Measurements from ENCODE around the gene EIF1B.
A peak's percentile ranks its signal among the peaks of the same experiment; 100 is the strongest.

EIF1B gene

DNA sequence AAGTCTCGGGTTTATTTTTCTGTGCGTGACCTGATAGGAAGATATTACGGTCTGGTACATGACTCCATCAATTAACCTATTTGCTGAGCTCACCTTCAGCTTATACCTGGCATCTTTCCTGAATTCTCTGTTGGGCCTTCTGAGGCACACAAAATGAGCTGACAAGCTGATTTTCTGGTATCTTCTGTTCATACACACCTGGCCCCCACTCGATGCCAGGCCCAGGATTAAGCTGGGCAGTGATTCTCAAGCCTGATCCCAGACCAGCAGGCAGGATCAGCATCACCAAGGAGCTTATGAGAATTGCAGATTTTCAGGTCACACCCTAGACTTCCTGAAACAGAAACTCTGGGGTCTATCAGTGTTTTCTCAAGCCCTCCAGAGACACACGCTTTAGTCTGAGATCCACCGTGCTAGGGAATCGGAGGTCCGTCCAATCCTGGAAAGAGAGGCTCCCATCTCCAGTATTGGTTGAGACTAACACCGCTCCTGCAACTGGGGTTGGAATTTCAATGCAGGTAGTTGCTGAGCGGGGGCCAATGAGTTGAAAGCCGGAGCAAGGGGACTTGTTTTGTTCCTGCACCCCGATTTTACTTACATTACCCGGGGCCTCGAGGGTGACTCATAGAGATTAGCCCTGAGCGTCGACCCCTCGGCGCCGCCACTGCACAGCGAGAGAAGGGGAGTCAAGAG, 636 bp upstream of the EIF1B start:
- DNase-seq (ENCODE audit: low spot score), result no peak

DNA sequence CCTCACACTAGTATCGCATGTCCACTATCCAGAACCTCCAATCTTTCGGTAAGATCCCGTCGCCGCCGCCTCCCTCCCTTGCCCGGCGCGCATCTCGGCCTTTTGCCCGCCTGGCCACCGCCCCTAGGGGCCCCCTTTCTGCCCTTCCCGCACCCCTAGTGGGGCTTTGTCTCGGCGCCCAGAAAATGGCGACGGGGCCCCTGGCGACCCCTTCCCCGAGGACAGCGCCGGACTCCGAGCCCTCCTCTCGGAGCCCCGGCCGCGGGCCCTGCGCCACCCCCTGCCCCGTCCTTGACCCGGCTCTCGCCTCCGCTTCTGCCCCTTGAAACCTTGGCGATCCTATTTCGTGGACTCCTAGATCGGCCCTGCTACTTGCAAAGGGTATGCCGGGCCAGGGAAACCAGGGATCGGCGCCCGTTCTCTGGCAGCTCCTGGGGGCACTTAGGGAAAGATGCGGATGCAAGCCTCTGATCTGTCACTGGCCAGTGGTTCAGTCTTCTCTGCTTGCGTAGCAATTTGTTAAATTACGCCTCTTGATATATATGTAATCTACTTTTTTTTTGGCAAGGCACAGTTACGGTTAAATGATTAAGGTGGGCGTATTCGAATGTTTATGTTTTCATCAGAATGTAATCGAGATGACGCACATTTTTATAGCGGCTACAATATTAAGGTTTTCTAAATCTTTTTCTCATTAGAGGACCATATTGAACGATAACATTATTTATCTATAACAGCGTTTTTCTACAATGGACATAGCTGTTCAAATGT, 603 bp downstream of the EIF1B start:
- DNase-seq (ENCODE audit: low spot score), result no peak

DNA sequence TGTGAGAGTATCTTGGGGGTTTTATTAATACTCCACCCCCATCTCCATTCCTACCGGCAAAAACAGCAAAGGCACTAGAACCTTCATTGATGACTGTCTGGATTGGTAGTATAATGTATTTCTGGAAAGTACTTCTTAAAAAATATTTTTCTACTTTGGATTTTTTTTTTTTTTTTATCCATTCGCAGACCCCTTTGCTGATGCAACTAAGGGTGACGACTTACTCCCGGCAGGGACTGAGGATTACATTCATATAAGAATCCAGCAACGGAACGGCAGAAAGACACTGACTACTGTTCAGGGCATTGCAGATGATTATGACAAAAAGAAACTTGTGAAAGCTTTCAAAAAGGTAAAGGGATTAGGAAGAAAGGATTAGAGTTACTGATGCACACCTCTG, 1.2 kb downstream of the EIF1B start:
- no peak for DNase-seq (ENCODE audit: low spot score)

- DNase-seq (ENCODE audit: low spot score), result no peak
These were observed 3.2 kb downstream of the EIF1B start for GRCh38 chr3:40312661-40313226.

- no peak for DNase-seq (ENCODE audit: low spot score)
These were observed 4.7 kb downstream of the EIF1B start for GRCh38 chr3:40313975-40314860.

DNA sequence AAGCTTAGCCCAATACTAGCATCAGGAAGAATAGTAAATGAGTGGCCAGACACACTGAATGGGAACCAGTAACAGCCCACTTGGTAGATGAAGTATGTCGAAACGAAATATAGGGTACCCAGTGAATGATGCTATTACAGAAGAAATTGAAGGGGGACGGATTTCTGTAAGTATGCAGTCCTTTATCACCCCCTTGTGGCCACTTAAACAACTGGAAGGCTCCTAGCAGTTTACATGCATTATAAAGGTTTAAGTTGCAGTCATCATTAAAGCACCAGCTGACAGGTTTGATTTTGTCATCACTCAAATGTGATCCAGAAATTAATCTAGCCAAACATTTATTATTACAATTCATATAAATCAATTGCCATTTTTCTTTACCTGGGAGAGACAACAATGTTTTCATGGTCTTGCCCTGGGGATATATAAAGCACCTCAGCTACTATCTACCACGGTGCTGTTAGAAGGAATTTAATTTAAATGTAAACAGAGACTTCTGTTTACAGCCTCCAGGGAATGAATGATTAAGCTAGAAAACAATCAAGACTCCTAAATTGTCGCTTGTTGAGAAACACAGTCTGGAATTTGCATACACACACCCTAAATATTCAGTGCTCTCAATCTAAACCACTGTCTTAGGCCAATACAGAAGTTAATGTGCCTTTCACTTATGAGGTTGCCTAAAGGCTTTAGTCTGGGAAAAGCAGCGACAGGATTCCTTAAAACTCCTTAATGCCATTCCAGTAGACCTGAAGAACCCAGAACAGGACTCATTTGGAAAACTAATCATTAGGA, 7.8 kb downstream of the EIF1B start:
- peak; percentile 57 for DNase-seq (ENCODE audit: low spot score)

- no peak for DNase-seq (ENCODE audit: low spot score)
These were observed 12.3 kb downstream of the EIF1B start for GRCh38 chr3:40321818-40322217.

- no peak for DNase-seq (ENCODE audit: low spot score)
These were observed 14.4 kb downstream of the EIF1B start for GRCh38 chr3:40323946-40324345.

GRCh38 chr3:40324621-40325020, 15.1 kb downstream of the EIF1B start:
- DNase-seq (ENCODE audit: low spot score), result peak; percentile 14

DNA sequence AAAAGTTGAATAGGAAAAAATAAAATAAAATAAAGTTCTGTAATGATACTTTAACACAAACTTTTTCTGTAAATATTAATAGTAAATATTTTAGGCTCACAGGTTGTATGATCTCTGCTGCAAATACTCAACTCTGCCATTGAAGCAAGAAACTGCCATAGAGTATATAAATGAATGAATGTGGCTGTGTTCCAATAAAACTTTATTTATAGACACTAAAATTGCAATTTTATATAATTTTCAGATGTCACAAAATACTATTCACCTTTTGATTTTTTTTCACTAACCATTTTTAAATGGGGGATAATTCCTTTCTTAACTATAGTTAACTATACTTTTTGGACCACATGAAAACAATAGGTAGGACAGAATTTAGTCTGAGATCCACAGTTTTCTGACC, 16.0 kb downstream of the EIF1B start:
- DNase-seq (ENCODE audit: low spot score), result no peak

GRCh38 chr3:40328374-40328773, 18.9 kb downstream of the EIF1B start:
- no peak for DNase-seq (ENCODE audit: low spot score)

DNA sequence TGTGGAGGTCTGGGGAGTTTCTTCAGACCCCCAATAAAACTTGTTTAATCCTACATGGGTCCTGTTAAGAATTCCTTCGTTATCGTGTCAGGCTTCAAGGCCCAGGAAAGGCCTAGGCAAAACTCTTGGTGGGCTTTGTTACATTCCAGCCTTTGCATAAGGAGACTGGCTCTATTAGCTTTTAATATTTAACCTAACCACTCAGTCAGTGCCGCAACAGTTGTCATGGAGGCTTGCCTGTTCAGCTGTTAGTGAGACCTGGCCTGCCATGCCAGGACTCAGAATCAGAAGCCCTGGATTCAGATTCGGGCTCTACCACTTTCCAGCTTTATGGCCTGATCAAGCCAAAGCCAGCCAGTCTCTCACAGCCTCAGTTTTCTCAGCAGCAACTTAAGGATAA, 19.6 kb downstream of the EIF1B start:
- no peak for DNase-seq (ENCODE audit: low spot score)

- DNase-seq (ENCODE audit: low spot score), result no peak
These were observed 23.2 kb downstream of the EIF1B start for GRCh38 chr3:40332684-40333083.

DNA sequence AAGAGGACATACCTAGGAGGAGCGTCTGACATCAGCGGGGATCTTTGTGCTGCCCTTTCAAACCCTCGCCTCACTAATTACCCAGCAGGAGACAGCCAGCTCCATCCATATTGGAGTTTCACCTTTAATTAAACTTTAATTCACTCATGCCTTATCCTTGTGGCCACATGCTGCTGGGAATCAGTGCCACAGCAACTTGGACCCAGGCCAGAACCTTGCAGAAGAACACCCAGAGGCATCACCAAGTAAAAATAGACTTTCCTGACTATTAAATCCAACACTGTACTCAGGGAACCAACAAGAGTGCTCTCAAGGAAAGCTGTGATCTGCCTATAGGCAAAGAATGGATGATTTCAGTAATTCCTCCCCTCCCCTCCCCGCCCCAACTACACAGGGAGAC, 23.9 kb downstream of the EIF1B start:
- no peak for DNase-seq (ENCODE audit: low spot score)

DNA sequence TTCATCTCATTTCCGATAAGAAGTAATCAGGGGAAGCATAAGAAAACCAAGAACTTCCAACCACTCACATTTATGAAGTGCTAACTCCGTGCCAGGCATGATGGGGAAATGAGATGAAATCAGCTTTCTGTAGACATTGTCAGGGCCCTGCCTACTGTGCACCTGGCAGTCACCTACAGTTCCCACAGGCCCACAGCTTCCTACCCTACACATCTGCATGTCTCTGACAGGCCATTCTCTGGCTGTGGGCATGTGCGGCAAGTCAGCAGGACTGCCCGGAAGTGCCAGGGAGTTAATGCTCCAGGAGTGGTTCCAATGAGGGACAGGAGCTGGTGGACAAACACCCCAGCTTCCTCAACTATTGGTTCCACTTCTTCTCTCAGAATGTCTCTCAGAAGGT, 24.3 kb downstream of the EIF1B start:
- DNase-seq (ENCODE audit: low spot score), result no peak

DNA sequence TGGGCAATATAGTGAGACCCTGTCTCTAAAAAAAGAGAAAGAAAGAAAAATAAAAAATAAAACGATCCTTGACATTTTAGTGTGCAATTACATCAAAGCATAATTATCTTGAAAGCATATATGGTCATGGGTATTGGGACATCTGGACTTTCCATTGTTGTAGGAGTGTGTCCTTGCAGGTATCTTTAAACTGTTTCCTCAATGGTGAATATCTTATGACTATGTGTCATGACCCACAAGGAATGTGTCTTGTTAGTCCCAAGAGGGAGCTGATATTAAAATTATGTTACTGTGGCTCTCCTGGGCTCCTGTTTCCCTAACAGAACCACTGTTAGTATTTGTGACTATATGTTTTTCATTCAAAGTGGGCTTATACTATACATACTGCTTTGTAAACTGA, 26.6 kb downstream of the EIF1B start:
- DNase-seq (ENCODE audit: low spot score), result no peak

DNA sequence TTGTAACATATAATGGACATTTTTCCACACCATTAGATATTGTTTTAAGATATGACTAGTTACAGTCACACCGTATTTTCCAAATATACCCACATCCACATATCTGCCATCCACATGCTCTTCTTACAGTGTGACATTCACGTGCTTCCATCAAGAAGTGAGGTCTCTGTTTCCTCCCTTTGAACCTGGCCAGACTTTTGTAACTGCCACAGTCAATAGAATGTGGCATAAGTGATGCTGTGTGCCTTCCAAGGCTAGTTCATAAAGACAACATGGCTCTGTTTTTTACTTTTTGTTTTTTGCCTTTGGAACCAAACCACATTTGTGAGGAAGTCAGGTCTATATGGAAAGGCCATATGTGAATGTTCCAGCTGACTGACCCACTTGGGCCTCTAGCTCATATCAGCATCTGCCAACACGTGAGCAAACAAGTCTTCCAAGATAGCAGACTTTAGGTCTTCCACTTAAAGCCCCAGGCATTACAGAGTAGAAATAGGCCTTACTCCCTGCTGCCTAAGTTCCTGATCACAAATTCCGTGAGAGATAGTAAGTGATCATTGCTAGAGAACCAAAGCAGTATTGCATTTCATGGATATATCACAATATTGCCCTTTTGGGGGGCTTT, 27.1 kb downstream of the EIF1B start:
- DNase-seq (ENCODE audit: low spot score), result no peak

GRCh38 chr3:40337136-40338108, 27.9 kb downstream of the EIF1B start:
- DNase-seq (ENCODE audit: low spot score), result peak; percentile 72

DNA sequence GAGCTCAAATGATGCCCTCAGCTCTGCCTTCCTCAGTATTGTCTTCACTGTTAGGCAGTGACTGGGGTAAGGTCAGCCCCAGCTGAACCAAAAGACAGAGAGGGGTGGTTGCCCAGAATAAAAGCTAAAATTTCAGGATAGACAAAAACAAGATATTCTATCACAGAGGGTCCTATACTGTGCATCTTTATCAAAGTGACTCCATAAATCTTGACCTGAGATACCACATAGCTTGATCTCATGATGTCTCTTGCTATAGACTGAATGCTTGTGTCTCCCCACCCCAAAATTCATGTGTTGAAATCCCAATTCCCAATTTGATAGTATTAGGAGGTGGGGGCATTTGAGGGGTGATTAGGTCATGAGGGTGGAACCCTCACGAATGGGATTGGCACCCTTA, 30.4 kb downstream of the EIF1B start:
- no peak for DNase-seq (ENCODE audit: low spot score)

Measured in activated CD4-positive, alpha-beta T cell treated with anti-CD3 and anti-CD28 coated beads, Interleukin-2, Interleukin-4, amounts not matched to agents 100 ng/mL and 50 ng/mL, durations not matched to agents 16 hours and 8 hours (primary cell).